B cell (primary cell): ENCODE measurements around the gene CDKAL1. TPM values are rescaled to one million over a fixed set of nuclear protein-coding genes. Genes with fewer than 3 reads are reported as not detected.

Experiments
- ATAC-seq: fragments of 200-7000 bp; cut with Tn5 transposase; one replicate; pipeline ENCODE4 v1.10.0; 2021; ENCODE audit warnings: low read depth, mild to moderate bottlenecking, moderate number of reproducible peaks, moderate library complexity
- CTCF ChIA-PET: fragments of 350-600 bp; sonication (Branson Sonifier 250); formaldehyde crosslinking; loops from one replicate; lab custom pipeline; 2021; ENCODE audit warnings: antibody characterized with exemption, inconsistent platforms; lab: Charles Lee
- POLR2A ChIA-PET: fragments of 350-600 bp; sonication (Branson Sonifier 250); formaldehyde crosslinking; loops from one replicate; lab custom pipeline; 2021; ENCODE audit warnings: antibody characterized with exemption; lab: Charles Lee
- DNase-seq: peaks from one replicate; pipeline ENCODE4 v3.0.0; 2013
- H2AFZ ChIP-seq: 2 replicates; pipeline ENCODE4 v1.6.1; 2012; ENCODE audit warnings: mild to moderate bottlenecking, low read depth, low read length; ENCODE audit not compliant: insufficient read depth, poor library complexity, severe bottlenecking
- H3K27ac ChIP-seq, 2 donors: 1 replicate in 1 of 2; 2 replicates in 1 of 2; pipeline ENCODE4 v1.5.1; 2012 to 2013; ENCODE audit warnings: low read length in 2 of 2, mild to moderate bottlenecking in 2 of 2, moderate library complexity in 1 of 2
- H3K27me3 ChIP-seq, 4 experiments: fragments of 200-600 bp in 1 of 4; sonication (generic) in 1 of 4; replicated peaks in 1 of 4; 1 replicate in 2 of 4; 2 replicates in 2 of 4; pipeline versions ENCODE4 v1.6.1 to v1.7.0; 2013 to 2016; ENCODE audit warnings: low read length in 3 of 4, mild to moderate bottlenecking in 2 of 4, mixed read lengths in 1 of 4, moderate library complexity in 1 of 4; ENCODE audit not compliant: insufficient read depth in 4 of 4, control insufficient read depth in 3 of 4; ENCODE audit errors: control extremely low read depth in 1 of 4
- H3K36me3 ChIP-seq, 2 experiments: replicated peaks in 1 of 2; 1 replicate in 1 of 2; 2 replicates in 1 of 2; pipeline versions ENCODE4 v1.6.1 to v1.7.1; 2013; ENCODE audit warnings: low read length in 1 of 2; ENCODE audit not compliant: insufficient read depth in 2 of 2, control insufficient read depth in 1 of 2; ENCODE audit errors: control extremely low read depth in 1 of 2, extremely low read depth in 1 of 2
- H3K4me1 ChIP-seq, 2 donors: fragments of 200-600 bp in 1 of 2; sonication (generic) in 1 of 2; 1 replicate in 1 of 2; 2 replicates in 1 of 2; pipeline versions ENCODE4 v1.5.1 to v1.6.1; 2013 to 2017; ENCODE audit warnings: low read length in 2 of 2; ENCODE audit not compliant: control insufficient read depth in 2 of 2, insufficient read depth in 2 of 2
- H3K4me2 ChIP-seq: replicated peaks from 2 replicates; pipeline ENCODE3; 2012; ENCODE audit warnings: mild to moderate bottlenecking, low read depth, low read length; ENCODE audit not compliant: poor library complexity, severe bottlenecking
- H3K4me3 ChIP-seq, 5 experiments: fragments of 200-600 bp in 1 of 5; sonication (generic) in 1 of 5; 1 replicate in 3 of 5; 2 replicates in 2 of 5; pipeline versions ENCODE4 v1.5.1 to v1.7.0; 2011 to 2016; ENCODE audit warnings: low read length in 4 of 5, mild to moderate bottlenecking in 4 of 5, low read depth in 2 of 5, control low read depth in 1 of 5, moderate library complexity in 1 of 5; ENCODE audit not compliant: insufficient read depth in 1 of 5; ENCODE audit errors: control extremely low read depth in 1 of 5, extremely low read depth in 1 of 5
- H3K79me2 ChIP-seq: fragments of 200-600 bp; sonication (generic); one replicate; pipeline ENCODE4 v1.6.0; 2016; ENCODE audit warnings: low read length; ENCODE audit not compliant: control insufficient read depth, insufficient read depth
- H3K9ac ChIP-seq: fragments of 200-600 bp; sonication (generic); 2 replicates; pipeline ENCODE4 v1.6.1; 2017; ENCODE audit warnings: mild to moderate bottlenecking, low read length, moderate library complexity
- H3K9me3 ChIP-seq, 3 donors: one replicate each; pipeline versions ENCODE4 v1.6.1 to v1.7.1; 2013; ENCODE audit warnings: low read length in 2 of 3; ENCODE audit not compliant: control insufficient read depth in 2 of 3, insufficient read depth in 1 of 3; ENCODE audit errors: control extremely low read depth in 1 of 3
- H4K20me1 ChIP-seq: 2 replicates; pipeline ENCODE4 v1.6.0; 2012; ENCODE audit warnings: mild to moderate bottlenecking, low read length; ENCODE audit not compliant: insufficient read depth, control insufficient read depth, poor library complexity, severe bottlenecking
- H3K27ac Mint-ChIP-seq: one replicate; pipeline ENCODE4 v1.8.0; 2021; ENCODE audit warnings: mixed read lengths
- H3K27me3 Mint-ChIP-seq: one replicate; pipeline ENCODE4 v1.8.0; 2021; ENCODE audit warnings: mixed read lengths
- H3K4me1 Mint-ChIP-seq: one replicate; pipeline ENCODE4 v1.8.0; 2021; ENCODE audit warnings: mixed read lengths
- H3K4me3 Mint-ChIP-seq: one replicate; pipeline ENCODE4 v1.8.0; 2021; ENCODE audit warnings: mixed read lengths
- H3K9me3 Mint-ChIP-seq: one replicate; pipeline ENCODE4 v1.8.0; 2022; ENCODE audit warnings: mixed read lengths; ENCODE audit not compliant: insufficient read depth
- EZH2 ChIP-seq: IDR thresholded peaks from 2 replicates; pipeline ENCODE4 v1.6.1; 2012; ENCODE audit warnings: borderline replicate concordance, low read depth, mild to moderate bottlenecking, moderate library complexity, low read length; ENCODE audit not compliant: insufficient read depth, poor library complexity, severe bottlenecking
- WGBS: methylation state at CpG from one replicate; pipeline ENCODE4 v1.1.5; 2013; ENCODE audit warnings: missing lambda C conversion rate; ENCODE audit not compliant: insufficient coverage; 5-methylcytosine and 5-hydroxymethylcytosine counted together
- intact Hi-C: fragments of 100-400 bp; cut with micrococcal nuclease; formaldehyde crosslinking; loops from one replicate; pipeline ENCODE4 v1.10.0; 2022
- polyA plus RNA-seq: library from polyadenylated mRNA; depleted of rRNA; stranded (reverse); fragments of >200 nt; gene quantifications from 2 replicates; pipeline ENCODE4 v1.2.3, GENCODE V29; 2012
- total RNA-seq, 2 donors: library from RNA; stranded (reverse); fragments of 120-200 nt in 1 of 2; gene quantifications; 1 replicate in 1 of 2; 2 replicates in 1 of 2; pipeline versions ENCODE4 v1.2.3 to v1.2.4, GENCODE V29; 2013 to 2022
- TF ChIP-seq, protein P1 (sequence below): fragments of 200-600 bp; IDR thresholded peaks from one replicate; pipeline ENCODE4 v1.8.0; 2022; ENCODE audit warnings: antibody characterized with exemption, mild to moderate bottlenecking

The CDKAL1 gene
- total and polyA plus RNA-seq, 2 donors (not counting 1 experiment from before 2014, with no cell fraction given): 6.1 to 33.3 TPM

- Histone ChIP-seq H3K9me3 (no peaks in the 10 kb centered on the region), H3K27me3 (no peaks in the 10 kb centered on the region), H3K4me2 (no peak overlapping the region), H3K36me3 (peaks cover 0 to 1% of the 10 kb centered on the region in 2 experiments), H2AFZ (no peak overlapping the region), H3K4me3 (no peak overlapping the region), H4K20me1 (no peaks in the 10 kb centered on the region), H3K27ac (no peak overlapping the region), H3K79me2 (no peaks in the 10 kb centered on the region), H3K4me1 (peaks cover 0 to 11% of the 10 kb centered on the region in 2 donors), H3K9ac (no peak overlapping the region)
- 95% methylated on average over 9 of the region's 13 CpGs for WGBS
- intact Hi-C loops: no loop called here
- TF ChIP-seq, protein P1, sequence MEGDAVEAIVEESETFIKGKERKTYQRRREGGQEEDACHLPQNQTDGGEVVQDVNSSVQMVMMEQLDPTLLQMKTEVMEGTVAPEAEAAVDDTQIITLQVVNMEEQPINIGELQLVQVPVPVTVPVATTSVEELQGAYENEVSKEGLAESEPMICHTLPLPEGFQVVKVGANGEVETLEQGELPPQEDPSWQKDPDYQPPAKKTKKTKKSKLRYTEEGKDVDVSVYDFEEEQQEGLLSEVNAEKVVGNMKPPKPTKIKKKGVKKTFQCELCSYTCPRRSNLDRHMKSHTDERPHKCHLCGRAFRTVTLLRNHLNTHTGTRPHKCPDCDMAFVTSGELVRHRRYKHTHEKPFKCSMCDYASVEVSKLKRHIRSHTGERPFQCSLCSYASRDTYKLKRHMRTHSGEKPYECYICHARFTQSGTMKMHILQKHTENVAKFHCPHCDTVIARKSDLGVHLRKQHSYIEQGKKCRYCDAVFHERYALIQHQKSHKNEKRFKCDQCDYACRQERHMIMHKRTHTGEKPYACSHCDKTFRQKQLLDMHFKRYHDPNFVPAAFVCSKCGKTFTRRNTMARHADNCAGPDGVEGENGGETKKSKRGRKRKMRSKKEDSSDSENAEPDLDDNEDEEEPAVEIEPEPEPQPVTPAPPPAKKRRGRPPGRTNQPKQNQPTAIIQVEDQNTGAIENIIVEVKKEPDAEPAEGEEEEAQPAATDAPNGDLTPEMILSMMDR: no peak
- TF ChIP-seq EZH2: no peak
- no peaks in the 10 kb centered on the region for H3K9me3 Mint-ChIP-seq
- peaks cover 5% of the 10 kb centered on the region for H3K4me1 Mint-ChIP-seq
- CTCF ChIA-PET: no interaction called here
- ATAC-seq (no peak), DNase-seq (no peak)
- H3K27me3 Mint-ChIP-seq: no peaks in the 10 kb centered on the region
- POLR2A ChIA-PET: no interaction called here
- no peak overlapping the region for H3K27ac Mint-ChIP-seq
- H3K4me3 Mint-ChIP-seq: no peak overlapping the region
Observed at GRCh38 chr6:21163110-21163837, 629.0 kb downstream of the CDKAL1 start.

DNA sequence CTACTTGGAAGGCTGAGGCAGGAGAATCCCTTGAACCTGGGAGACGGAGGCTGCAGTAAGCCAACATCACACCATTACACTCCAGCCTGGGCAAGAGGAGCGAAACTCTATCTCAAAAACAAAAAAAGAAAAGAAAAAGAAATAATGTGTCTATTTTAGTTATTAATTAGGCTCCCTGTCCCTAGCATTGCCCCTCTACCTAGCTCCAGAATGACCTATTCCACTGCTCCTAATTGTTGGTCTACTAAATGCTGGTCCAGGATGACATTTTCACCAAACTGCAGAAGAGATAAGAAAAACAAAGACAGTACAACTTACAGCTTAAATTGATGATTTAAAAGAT lies 629.6 kb downstream of the CDKAL1 start:
- H2AFZ ChIP-seq: no peak overlapping the region
- peaks cover 5% of the 10 kb centered on the region for H3K4me1 Mint-ChIP-seq
- H3K9me3 Mint-ChIP-seq: no peaks in the 10 kb centered on the region
- no peak overlapping the region for H3K4me3 ChIP-seq
- TF ChIP-seq EZH2: no peak
- TF ChIP-seq, protein P1: no peak
- no peaks in the 10 kb centered on the region for H3K27me3 ChIP-seq
- ChIA-PET CTCF (no interaction called here), POLR2A (no interaction called here)
- DNase-seq: no peak
- H3K27me3 Mint-ChIP-seq: no peaks in the 10 kb centered on the region
- H4K20me1 ChIP-seq: no peaks in the 10 kb centered on the region
- no CpG with 5 or more reads among the region's 2 CpGs for WGBS
- ATAC-seq: no peak
- no peak overlapping the region for H3K27ac ChIP-seq
- H3K9me3 ChIP-seq: no peaks in the 10 kb centered on the region
- no peak overlapping the region for H3K4me3 Mint-ChIP-seq
- H3K4me2 ChIP-seq: no peak overlapping the region
- intact Hi-C loops: no loop called here
- no peaks in the 10 kb centered on the region for H3K79me2 ChIP-seq
- H3K36me3 ChIP-seq: peaks cover 0 to 1% of the 10 kb centered on the region in 2 experiments
- H3K4me1 ChIP-seq: peaks cover 0 to 11% of the 10 kb centered on the region in 2 donors
- no peak overlapping the region for H3K9ac ChIP-seq
- no peak overlapping the region for H3K27ac Mint-ChIP-seq
